Activated CD4-positive, alpha-beta T cell treated with anti-CD3 and anti-CD28 coated beads for 1 hour (primary cell): ENCODE measurements around the gene POLL.
"Not testable (repeated sequence)": the region's sequence is repeated elsewhere in the genome, so short reads cannot be mapped to it uniquely, and the experiment has no call there.

Experiments used
- DNase-seq: peaks from one replicate; pipeline ENCODE4 v3.0.0-alpha.2; 2020

POLL gene

DNA sequence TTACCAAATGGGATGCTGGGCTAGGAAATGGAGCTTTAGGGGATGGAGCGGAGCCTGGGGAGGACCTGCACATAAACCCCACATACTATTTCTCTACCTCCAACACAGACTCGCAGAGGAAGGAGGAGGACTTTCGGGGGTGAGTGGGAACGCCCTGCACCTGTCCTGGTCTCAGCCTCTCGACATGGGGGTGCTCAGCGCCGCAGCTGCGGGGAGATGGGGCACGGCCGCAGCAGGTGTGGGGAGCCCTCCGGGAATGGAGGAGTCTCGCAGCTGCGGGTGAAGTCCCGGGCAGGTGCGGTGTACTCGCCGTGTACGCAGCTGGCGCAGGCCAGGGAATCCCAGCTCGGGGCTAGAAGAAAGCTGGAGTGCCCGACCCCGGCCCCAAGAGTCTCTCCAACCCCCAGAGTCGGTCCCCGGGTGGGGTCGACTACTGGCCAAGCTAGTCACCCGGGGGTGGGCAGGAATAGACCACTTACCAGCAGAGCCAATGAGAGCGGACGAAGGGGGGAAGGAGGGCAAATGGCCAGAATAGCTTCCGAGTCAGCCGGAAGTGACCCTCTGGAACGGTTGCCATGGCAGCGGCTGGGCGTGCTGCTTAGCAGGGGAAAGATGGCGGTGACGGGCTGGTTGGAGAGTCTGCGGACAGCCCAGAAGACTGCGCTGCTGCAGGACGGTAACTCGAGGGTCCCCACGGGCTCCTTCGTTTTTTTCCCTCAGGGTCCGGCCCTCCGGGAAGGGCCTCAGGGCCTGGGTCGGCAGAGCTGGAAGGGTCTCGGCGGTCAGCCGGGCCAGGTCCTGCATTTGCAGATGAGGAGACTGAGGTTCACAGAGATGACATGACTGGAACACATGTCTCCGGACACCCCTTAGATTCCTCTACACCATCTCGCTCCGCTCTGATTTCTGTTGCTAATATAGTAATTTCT is at the start of gene POLL, which contains the start of gene DPCD:
TSS of gene POLL (minus strand) at position 533 of the 929 bp plus-strand sequence. CDS start 897 bp downstream, outside the sequence.
TSS of gene DPCD (plus strand) at position 597 of the 929 bp plus-strand sequence. CDS start at position 613, 16 bp downstream.
- DNase-seq, result peak; percentile 79

DNA sequence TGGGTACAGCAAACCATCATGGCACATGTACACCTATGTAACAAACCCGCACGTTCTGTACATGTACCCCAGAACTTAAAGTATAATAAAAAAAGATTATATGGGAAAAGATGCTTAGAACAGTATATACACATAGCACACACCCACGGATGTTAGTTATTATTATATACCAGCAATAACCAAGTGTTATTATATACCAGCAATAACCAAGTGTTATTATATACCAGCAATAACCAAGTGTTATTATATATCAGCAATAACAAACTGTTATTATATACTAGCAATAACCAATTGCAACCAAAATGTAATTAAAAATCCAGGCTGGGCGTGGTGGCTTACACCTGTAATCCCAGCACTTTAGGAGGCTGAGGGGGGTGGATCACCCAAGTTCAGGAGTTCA is 45.5 kb upstream of the POLL start:
- DNase-seq, result not testable (repeated sequence)

DNA sequence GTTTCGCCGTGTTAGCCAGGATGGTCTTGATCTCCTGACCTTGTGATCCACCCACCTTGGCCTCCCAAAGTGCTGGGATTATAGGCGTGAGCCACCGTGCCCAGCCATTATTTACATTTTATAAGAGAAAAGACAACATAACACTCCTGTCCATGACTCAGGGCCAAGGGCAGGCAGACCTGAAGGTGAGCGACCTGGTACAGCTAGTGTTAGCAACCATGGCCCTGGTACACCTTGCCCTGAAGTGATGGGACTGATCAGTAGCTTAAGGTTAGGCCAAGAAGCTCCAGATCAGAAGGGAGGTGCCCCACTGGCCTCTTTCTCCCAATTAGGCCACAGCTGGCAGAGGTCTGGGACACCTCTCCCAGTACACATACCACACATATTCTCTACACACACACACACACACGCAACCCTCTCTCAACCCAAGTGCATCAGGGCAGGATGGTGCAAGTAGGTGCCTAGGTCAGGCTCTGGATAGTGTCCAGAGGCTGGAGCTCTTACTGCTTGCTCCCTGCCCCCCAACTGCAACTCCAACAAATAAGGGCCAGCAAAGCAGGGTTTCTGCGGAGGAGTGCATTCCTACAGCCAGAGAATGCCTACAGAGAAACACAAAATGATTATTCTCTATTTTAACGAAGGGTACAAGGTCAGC is 43.9 kb upstream of the POLL start:
- no peak for DNase-seq

DNA sequence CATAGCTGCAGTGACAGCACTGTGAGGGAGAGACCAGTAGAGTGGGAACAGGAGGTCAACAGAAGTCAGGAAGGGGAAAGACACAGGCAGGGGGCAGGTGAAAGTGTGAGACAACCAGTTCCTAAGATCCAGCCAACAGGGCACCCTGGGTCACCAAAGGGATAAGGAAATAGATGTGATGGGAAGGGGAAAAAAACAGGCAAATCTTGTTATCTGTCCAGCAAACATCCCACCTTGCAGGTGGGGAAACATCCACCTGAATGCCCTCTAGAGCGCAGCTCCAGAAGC is 42.5 kb upstream of the POLL start:
- DNase-seq, result no peak

DNA sequence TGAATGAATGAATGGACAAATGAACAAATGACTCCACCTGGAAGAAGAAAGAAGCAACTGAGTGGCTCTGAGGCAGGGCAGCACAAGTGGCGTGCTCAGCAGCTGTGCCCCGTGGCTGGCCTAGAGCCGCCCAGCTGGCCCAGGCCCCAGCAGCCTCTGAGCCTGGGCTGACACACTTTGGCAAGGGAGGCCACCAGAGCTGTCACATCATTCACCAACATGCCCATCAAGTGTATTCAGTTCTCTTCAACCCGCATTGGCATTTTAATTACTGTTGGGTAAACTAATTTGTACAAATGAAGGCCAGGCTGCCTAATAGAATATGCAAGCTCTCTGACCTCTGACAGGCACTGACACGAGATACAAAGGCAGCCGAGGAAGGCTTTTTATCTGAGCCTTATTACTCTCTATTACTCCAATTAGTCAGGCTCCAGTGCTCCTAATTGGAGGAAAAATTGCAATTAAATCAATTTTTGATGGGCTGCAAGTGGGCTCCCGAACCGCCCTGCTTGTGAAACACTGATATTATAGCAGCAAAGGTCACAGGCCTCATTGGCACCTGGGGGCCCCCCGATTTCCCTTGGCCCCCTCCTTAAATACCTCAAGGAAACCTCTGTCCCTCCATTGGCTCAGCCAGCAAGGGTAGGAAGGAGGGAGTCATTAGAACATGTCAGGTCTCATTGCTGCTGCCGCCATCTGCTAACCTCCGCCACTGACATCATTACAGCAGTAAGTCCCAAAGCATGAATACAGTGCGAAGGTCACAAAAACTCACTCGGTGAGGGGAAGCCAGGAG is 42.0 kb upstream of the POLL start:
- DNase-seq, result no peak

DNA sequence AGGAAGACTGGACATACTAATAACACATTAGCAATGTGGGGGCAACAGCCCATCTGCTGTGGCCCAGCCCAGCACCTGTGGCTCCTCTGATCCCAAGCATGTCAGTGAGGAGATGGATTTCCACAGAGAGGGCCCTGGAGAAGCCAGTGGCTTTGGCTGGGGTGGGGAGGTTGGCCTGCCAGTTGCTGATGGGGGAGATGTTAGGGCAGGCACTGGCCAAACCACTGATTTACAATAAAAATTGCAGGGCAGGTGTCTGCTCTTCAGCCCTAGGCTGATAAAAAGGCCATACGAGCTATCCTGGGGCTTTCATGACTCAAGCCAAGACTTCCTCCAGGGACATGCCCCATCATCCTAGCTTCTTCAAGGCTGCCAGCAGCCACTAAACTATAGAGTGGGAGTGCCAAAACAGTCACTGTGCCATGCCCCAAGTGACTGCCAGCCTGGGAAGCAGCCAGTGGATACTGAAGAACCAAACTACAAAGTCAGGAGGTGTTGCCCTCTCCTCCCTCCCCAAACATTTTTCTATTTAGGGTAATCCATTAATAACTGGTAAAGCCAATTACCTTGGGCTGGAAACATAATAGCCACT is 37.9 kb upstream of the POLL start:
- no peak for DNase-seq

DNA sequence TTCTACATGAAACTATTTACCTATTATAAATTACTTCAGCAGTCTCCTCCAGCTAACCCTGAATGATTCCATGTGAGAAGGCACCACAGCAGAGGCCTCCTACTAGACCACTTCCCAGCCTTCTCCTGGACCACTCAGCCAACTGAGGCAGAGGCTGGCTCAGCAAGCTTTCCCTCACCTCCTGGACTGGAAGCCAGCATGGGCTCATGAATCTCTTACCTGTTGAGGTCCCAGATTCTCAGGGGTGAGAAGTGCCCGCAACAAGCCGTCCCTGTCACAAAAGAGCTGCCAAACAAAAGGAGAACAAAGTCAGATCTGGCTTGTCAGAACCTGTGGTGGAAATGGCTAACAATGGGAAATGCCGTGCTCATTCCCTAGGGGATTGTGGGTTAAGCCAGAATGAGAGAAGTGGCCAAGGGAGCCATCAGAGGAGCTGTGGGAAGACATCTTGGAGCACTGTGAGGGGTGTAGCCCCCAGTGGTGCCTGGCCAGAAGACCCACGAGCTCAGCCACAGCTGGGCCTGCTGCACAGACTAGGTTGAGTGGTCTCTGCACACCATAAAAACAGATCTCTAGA is 36.6 kb upstream of the POLL start:
- DNase-seq, result no peak

DNA sequence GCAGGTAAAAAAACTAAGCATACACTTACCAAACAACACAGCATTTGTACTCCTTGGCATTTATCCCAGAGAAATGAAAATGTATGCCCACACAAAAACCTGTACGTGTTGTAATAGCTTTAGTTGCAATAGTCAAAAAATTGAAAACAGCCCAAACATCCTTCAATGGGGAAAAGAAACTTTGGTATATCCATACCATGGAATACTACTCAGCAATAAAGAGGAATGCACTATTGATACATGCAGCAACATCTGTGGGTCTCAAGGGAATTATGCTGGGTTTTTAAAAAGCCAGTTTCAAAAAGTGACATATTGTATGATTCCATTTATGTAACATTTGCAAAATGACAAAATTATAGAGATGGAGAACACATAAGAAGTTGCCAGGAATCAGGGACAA is 35.5 kb upstream of the POLL start:
- DNase-seq, result no peak

DNA sequence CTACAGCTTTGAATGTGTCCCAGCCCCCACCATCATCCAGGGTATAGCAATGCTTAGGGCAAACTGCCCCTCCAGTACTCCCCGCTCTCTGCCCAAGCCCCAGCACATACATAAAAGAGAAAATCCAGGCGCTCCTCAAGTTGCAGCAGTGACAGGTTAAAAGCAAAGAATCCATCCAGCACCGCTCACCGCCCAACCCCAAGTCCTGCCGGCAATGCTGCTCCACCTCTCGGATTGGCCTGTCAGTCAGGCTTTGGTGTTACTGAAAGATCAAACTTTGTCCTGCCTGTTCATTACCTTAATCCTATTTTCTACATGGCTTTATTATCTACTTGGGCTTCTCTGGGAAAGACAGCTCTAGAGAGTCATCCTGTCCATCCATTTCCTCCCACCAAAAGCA is 31.9 kb upstream of the POLL start:
- no peak for DNase-seq

DNA sequence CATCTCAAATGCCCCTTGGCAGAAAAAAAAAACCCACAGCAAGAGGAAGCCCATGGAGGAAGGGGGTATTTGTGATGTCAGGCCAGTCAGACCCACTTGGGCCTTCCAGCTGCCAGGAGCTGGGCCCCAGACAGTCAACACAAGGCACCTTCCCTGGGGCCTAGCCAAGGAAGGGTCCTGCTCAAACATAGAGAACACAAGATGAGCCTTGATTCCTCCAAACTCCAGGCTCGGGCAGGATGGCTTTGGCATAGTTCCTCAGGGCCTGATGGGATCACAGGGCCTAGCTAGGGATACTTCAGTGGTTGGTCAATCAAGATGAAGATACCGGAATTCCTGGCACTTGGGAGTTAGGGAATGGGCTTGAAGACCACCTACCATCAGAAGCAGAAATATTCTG is 30.8 kb upstream of the POLL start:
- DNase-seq, result no peak

DNA sequence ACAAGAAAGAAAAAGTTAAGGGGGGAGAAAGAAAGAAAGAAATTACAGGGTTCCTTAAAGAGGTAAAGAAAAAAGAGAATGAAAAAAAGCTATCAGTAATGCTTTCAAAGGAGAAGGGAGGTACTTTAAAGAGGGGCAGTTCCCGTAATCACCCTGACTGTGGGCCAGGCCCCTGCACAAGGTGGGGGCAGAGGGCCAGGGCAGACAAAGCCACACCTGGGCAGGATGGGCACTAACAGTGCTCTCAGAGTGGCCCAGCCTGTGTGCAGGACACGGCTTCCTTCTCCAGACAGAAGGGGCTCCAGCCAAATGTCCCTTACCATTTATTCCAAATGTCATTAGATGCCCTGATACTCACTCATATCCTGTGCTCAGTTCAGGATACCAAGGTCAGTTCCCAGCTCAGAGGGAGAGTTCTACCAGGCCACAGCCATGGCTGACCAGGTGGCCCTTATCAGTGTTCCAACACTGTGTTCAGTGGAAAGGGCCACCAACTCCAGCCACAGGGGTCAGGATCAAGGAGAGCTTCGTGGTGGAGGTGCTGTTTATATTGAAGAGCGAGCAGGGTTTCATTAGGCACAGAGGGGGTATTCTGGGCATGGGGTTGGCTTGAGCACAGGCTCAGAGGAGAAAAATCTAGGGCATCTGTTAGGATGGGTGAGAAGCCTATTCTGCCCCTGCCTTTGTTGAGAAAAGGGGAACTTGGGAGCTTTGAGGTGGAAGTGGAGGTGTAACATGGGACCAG is 29.9 kb upstream of the POLL start:
- DNase-seq, result no peak

DNA sequence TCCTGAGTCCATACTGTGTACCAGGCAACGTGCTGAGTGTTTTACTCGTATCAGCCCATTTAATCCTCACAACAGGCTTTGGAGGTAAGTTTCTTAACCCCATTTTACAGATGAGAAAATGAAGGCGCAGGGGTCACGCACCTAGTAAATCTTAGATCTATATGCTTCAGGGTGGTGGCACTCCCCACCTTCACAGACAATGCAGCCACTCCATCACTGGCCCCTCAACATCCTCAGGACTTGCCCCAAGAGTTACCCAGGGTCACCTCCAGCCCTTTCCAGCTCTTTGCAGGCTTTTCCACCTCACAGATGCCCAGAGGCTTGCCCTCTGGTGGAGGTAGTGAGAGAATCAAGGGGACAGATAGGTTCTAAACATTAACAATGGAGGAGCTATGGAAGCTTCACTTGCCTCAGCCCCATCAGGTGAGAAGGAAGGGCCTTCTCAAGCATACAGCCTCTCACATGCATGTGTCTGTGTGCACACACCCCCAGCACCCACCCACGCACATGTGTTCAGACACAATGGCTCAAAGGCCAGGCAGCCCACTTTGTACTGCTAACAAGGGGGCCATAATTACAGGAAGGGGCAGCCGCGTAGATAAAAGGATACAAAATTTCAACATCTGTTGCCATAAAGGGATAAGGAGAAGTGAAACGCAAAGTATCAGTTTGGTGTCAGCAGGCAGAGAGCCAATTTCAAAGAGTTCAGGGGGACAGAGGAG is 29.2 kb upstream of the POLL start:
- DNase-seq, result no peak

DNA sequence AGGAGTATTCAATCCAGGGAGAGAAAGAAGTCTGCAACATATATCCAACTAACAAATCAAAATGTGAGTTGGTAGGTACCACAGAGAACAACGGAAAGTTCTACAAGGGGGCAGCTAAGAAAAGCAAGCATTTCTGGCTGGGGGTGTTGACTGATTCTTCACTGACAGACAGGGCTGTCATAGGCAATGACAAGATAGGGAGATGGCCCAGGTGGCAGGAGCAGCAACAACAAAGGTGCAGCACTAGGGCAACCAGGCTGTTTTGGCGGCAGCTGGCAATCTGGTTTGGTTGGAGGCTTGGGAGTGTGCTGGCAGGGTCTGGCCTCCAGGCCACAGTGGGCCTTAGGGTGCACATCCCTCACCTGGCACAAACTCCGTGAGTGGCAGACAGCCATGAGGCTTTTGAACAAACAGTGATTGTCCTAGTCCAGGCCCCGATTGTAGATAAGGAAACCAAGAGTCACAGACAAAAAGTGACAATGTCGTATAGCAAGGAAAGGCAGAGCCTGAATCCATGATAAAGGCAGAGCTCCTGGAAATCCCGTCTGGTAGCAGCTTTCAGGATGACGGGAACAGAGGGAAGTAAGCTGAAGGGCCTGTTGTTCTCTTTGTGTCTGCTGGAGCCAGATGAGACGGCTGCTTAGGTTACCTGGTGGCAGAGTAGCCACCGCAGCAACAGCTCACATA is 28.5 kb upstream of the POLL start:
- DNase-seq, result no peak

DNA sequence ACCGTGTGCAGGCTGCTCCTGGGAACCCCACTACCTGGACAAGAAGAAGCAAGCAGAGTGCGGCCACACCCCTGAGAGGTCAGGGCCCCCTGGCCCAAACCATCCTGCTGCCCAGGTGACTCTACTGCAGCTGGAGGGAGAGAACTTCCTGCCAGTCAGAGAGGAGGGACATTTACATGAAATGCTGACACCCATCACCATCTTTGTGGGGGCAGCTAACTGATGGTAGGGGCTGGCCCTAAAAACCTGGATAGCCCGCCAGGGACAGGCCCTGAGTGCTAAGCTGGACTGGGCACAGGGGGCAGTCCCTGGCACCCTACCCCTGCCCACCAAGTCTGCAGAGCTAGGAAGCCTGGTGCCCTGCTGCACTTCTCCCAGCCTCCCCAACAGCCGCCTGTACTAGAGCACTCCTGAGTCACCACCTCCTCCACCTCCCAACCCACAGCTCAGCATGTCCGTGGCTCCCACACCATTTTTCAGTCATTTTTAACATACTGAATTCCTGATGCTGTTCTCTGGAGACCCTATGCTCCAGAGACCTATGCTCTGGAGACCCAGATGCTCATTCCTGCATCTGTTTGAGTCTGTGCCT is 27.6 kb upstream of the POLL start:
- no peak for DNase-seq

DNA sequence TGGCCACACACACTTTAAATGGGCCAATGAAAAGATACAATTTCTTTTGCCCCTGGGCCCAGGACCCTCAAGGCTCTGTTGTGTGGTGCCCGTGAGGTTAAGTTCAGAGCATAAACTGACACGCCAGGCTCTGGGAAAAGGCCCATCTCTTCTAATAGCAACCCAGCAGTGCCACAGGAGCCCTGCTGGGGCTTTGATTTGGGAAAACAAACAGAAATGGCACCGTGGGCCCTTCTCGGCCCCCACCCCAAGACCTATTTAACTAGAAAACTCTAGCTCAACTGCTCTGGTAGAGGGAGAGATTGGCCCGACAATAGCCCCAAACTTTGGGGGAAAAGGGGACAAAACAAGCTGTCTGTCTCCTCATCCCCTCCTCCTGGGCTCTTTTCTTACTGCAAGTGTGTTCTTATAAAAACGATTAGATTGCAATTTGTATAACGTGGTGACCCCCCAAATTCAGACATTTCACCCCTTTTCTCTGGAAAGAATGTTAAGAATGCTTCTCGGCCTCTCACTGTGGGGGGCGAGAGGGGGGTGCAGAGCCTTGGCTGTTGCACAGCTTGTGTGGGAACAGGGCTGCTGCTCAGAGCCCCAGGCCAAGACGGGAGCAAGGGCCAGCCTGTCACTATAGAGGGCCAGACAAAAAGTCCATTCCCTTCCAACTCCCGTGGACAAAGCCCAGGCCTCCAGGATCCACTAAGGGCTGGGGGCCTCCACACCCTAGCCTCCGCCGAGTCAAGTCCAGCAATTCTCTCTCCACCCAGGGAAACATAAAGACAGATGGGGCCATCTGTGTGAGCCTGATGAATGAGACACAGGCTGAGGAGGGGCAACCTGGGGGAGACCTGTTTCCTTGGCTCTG is 26.8 kb upstream of the POLL start:
- no peak for DNase-seq

DNA sequence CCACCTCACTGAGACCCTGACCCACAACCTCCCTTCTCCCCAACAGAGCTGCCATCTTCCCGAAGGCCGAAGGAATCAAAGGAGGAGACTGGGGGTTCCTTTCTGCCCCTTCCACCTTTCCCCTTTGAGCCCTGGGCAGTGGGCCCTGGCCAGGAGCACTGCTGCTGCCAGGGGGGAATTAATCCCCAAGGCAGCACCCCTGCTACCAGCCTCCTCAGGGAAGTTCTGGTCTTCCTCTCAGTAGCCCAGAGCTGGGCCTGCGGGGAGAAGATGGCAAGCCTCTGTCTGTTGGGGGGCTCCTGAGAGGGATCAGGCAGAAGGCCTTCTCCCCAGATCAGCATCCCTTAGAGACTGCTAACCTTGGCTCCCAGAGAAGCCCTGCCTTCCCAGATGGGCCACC is 25.6 kb upstream of the POLL start:
- no peak for DNase-seq

DNA sequence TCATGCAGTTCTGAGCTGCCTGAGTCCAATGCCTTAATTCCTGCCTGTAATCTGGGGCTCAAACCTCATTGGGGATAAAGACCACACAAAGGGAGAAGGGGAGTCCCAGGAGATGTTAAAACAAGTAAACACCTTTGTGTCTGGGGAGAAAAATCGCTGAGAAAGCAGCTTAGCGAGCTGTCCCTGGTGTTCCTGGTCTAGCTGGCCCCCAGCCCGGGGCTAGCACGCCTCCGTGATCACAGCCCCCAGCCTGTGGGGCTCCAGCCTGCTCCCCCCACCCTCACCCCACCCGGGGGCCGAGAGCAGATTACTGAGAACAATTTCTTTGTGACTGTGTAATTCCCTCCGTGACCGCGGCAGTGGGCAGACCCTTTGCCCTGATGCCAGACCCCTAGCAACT is 24.8 kb upstream of the POLL start:
- no peak for DNase-seq

DNA sequence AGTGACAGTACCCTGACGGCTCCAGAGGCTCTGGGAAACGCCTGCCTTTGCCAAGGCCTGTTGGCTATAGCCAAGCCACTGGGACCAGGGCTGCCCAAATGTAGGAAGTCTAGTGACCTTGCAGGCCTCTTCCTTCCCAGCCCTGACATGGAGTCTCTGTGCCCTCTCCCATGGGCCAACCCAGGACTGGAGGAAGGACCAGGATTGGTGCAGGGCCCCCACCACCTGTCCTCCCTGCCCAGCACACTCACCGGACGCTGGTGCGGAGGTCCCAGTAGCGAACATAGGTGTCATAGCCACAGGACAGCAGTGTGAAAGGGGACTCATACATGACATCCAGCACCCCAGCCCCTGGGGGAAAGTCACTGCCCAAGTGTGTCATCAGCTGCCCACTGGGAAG is 24.0 kb upstream of the POLL start:
- DNase-seq, result no peak
